GM19372 (cell line): ENCODE measurements around the gene ABLIM1.

Experiments used
- ATAC-seq: cut with Tn5 transposase; IDR thresholded peaks from one replicate; pipeline ENCODE4 v1.9.1; 2021; ENCODE audit warnings: mild to moderate bottlenecking, low read depth, moderate library complexity; ENCODE audit not compliant: unreplicated experiment

ABLIM1 gene

DNA sequence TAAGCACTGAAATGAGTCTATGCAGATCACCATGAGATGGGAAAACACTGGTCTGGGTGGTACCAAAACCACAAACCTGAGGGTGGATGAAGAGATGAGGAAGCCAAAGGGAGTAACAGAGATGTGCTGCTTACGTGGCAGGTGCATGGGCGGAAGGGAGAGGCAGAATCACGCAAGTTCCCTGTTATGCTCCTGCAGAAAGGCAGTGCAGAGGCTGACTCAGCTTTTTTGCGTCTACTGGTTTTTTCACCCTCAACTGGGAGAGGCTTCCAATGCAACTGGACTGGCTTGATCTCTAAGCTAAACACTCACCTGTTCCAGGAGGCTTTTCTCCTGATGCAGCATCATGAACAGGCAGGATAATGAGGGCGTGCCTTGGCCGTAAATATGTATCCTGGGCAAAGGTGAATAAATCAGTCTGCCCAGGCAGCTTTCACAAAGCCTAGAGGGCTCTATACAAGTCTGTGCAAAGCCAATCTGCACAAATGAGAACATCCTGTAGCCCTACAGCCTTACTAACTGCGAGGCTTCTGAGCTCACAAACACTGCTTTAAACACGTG, 158.4 kb downstream of the ABLIM1 start:
- ATAC-seq: peak; percentile 26

DNA sequence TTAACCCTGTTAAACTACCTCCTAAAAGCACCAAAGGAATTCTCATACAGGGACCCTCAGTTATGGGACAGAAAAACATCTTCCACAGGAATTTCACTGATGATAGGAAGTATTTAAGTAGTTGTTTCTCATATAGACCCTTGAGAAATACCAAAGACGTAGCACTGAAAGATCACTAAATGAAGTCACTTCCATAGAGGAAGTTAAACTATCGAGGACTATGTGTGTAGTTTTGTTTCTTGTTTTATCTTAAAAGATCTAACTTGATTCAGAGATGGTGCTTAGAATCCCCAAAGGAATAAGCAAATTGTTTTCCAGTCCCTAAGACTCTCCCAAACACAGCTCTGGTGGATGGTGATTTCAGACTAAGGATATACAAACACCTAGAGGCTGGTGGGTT, 159.0 kb downstream of the ABLIM1 start:
- peak; percentile 19 for ATAC-seq

DNA sequence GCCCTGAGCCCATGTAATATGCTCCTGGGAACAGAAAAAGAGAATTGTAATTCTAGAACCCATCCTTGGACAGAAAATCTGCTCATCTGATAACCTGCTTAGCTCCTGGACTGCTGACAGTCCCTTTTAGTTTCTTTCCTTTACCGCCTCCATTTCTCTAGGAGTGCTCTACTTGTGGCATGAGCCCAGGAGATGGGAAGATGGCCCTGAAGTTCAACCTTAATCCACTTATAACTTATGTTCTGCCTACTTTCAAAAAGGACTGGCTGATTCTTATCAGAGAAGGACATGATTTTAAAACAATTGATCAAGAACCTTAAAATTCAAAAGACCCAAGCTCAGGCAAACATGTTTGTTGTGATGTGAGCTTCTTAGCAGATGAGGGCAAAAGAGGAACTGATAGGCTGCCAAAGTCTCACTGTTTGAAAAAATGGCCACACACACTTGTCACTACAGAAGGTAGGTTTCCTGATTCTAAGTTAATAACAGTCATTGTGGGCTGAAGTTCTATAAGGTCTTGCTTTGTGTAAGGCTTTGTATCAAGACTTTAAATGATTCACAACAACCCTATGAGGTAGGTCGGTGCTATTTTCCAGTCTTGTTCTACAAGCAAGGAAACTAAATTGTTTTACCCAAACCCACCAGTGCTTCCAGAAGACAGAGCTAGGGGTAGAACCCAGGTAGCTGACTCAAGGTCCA, 159.5 kb downstream of the ABLIM1 start:
- peak; percentile 62 for ATAC-seq

DNA sequence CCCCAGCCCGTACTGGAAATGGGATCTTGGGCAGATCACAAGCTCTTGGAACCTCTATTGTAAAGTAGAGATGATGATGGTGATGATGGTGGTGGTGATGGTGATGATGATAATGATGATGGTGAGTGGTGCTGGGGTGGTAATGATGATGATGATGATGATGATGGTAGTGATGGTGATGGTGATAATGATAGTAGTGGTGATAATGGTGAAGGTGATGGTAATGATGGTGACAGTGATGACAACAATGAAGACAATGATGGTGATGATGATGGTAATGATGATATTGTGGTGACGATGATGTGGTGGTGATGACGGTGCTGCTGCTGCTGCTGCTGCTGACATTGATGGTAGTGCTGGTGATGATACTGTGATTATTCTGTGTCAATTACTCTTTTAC, 162.8 kb downstream of the ABLIM1 start:
- ATAC-seq: no peak

DNA sequence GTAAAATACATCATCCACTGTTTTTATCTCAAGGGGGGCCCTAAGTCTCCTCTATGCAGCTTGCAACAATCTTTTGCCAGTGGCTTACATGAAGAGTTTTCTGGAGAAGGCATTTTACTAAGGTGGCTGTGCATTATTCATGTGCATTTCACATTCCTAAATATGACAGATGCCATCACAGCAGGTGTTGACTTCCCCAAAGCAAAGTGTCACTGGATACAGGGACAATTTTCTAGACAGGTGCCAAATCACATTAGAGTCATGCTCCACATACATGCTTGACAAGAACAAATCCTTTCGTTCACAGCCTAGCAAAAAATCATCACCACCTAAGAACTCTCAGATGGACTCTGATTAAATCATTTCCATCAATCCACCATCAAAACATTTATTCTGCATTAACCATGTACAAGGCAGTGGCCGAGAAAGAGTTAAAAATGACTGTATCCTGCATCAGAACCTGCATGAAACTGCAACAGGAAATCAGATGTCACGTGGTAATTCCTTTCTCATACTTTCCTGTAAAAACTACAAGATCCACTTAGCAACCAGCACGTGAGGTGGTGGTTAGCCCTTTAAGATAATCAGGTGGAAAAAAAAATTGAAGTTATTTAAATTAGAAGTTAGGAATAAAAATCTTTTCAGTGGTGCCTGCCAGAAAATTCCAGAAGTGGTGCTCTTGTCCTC, 165.6 kb downstream of the ABLIM1 start:
- ATAC-seq: no peak

DNA sequence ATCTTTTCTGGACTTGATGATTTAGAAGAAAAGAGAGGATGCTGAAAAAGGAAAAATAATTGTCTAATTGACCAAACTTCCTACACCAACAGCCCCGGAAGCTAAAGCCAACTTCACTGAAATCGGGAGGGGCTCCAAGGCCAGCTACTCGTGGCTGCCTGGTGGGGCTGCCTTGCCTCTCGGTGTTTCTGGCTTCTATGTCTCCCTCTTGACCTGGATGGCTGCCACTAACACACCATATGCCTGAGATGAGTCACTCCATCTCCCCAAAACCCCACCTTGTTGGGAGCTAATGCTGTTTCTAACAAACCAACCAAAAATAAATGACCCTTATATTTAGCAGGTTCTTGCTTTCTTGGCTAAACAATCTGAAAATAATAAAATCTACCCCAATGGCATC, 166.1 kb downstream of the ABLIM1 start:
- no peak for ATAC-seq

DNA sequence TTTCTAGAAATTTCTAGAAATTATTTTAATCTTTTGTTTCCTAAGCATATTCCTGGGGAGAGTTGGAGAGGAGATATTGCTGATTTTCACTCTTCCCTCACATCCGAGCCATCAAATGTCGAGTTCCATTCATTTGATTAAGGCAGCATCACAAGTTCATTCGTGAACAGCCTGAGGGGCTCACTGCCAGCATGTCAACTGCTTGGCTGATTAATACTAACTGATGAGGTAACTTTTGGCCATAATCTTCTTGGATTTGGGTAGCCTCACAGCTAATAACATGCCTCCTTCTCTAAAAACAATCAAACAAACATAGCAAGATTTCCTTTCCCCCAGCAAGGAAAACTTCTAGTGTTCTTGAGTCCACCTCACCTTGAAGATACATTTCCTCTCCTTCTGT, 166.7 kb downstream of the ABLIM1 start:
- no peak for ATAC-seq

DNA sequence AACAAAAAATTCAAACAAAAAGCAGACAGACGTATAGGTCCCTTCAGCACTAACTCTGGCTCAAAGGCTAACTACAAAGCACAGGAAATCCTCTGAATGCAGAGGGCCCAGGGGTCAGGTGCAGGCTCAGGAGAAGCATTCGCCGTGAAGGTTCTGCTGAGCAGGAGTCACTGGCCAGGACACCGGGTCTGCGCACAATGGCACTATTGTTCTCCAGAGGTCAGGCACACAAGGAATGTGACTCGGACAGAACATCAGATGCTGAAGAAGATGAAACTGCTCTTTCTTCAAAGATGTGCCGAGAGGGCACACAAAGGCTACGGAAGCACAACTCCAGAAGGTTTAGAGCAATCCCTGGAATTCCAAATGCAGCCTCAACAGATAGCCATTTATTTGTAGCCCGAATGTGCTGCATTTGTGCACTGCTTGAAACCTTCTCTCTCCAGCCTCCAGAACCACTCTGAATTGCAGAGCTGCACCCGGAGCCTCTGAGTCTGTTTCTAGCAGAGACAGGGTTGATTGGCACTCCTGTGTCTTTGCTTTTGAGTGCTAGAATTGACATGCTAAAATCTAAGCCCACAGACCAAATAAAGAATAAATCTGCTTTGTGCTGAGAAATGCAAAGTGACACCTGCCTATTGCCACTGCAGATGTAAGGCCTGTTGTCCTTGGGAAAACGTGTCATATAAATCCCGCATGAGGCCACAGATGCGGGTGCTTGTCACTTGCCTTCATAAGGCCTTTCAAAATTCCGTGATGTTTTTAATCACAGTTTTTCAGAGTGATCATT, 168.4 kb downstream of the ABLIM1 start:
- ATAC-seq: no peak

DNA sequence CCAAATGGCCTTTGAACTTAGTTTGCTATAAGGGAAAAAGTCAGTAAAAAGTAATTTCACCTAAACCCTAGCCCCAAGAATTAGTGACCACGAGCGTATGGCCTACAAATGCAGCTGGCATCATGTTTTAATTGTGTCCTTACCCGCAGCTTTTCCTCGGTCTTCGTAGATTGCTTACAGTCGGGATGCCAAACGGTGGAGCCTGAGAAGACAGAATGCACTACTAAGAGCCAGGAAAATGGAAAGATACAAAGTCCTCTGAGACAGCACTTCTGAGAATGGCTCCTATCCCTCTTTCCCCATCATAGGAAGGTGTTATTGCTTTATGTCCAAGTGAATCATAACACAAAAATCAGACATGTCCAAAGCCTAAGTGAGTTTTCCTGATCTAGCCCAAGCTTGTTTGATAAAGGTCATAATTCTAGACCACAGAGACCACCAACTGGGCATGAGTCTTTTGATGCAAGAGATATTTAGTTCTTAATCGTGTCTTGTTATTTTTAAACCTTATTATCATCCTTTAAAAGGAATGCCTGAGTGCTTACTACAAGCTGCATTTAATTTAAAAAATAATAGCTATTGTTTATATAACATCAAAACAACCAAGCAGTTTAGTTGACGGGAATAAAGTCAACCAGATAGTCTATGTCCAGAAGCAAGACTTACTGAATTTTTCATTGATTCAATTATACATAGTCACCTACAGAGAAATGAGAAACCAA, 170.1 kb downstream of the ABLIM1 start:
- no peak for ATAC-seq

DNA sequence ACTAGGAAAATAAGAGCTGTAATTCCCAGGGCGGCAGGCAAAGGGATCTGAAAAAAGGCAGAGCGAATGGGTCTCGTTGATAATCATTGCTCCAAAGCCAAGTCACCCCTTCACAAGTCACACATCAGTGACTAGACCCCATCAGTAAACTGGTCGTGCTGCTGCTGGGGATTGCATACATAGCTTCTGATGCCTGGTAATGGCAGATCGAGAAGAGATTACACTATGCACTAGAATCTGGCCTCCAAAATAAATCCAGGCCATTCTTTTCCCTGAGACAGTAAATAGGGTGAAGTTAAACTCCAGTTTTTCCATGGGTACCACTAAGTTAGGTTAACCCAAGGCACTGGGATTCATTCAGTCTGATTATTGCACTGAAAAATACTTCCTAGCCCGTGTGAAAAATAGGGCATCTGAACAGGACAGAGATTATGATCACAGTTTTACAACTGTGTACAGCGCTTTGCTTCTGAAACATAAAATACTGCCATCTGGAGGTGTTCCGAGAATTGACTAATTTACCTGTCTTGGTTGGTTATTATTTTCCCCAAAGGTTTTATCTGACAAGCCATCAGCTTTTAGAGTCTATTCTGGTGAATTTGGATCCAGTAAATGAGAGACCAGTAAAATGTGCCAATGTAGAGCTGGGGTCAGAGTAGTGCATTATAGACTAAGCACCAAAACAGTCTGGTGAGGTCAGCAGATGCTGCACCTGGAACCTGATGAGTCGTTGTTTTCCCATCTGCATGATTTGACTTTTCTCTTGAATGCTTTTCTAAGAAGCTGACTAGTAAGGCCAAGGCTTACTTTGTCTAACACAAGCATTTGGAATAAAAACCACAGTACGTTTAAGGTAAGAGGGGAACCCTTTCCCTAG, 170.9 kb downstream of the ABLIM1 start:
- no peak for ATAC-seq

DNA sequence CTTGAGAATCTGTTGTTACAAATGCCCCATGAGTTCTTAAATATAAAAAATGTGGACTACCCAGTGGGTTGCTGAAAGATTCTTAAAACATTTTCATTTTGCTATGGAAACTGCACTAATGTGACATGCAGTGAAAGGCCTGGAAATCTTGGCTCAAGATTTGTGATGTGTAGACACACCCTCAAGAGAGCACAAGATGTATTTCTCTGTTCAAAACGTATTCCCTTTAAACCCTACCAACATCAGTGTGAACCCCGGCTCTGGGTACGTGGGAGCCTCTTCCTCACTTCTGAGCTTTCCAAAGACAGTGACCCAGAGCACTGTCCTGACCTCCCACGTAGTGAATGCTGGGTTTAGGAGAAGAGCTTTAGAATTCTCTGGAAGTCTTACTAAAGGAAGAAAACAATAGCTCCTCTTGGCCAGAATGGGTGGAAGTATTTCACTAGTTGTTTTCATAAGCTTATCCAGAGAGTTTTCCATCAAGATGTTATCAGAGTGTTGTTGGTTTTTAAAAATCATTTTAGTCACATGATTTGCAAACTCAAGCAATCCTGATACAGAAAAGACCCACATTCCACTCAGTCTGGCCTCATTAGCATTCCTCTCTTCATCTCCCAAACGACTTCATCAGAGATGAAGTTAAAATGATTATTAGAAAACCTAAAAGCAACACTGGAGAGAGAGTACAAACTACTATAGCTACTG, 172.2 kb downstream of the ABLIM1 start:
- no peak for ATAC-seq

DNA sequence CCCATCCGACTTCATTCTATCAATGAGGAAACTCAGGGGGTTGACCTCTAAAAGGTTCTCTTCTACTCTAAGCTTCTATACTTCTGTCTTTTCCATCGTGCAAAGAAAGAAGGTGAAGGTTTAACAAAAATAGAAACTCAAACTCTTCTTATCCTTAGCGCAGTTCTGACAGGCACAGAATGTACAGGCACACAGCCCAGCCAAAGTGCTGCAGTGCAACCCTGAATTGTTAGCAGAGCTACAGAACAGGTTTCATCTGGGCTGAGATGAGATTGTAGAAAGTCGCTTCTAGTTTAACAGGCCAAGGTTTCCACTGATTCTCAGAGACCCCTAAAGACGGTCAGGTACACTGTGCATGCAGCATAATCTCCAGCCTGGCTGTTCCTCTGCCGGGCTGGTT, 174.5 kb downstream of the ABLIM1 start:
- ATAC-seq: no peak

DNA sequence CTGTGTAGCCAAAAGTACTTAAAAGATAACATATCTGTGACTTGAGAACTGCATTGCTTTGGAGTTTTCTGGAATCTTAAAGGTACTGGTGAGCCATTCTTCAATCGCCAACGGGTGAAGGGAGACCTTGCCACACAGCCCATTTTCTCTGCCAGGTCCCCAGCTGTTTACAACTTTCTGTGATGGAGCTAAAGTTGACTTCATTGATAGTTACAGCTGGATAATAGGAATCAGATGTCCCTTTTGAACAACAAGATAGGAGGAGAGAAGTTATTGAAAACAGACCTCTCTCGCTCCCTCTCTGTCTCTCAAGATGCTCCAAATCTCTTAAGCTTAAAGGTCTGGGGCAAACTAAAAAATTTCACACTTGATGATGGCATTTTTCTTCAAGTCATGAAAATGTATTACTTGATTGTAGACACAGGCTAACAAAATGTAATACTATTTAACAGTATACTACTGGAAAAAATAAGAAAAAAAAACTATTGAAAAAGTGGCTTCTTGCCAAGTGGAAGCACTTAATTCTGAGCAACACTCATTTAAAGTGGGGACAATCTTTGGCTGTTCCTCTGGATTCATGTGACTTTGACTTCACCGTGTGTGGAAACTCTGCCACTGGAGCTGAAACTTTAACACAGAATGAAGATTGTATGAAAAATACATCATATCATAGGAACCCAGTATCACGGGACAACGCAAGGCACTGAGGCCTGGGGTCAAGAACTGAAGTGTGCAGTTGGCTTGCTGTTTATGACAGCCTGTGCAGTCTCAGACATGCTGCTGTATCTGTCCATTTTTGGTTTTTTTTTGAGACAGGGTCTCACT, 175.4 kb downstream of the ABLIM1 start:
- no peak for ATAC-seq

DNA sequence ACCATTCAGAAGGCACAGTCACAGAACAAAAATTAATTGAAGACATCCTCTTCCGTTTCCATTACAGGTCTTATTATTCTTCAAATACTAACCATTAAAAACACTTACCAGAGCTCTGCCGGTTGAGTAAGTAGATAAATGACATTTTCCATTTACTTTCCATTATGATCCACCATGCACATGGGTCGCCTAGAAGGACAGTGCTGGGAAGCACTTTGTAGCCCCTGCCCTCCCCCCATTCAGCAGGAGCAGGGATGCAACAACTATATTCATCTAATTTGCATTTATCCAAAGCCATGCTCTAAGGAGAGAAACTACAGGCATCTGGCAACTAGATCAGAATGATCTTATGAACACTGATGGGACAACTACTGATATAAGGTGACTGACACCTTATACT, 177.0 kb downstream of the ABLIM1 start:
- no peak for ATAC-seq

DNA sequence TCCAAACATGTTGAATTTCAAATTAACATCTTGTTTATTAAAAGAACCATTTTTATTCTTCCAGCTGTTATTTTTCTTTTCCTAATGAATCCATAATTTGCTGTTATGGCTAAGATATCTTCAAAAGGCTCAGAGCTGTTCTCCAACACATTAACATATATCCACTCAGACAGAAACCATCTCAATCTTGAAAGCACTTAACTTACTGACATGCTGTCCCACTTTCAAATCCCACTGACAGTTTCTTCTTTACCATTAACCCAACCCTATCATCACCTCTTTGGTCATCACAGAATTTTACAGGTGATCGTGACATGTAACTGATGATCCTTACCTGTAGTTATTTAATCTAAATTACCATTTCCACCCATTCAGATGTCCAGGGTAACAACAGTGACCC, 178.2 kb downstream of the ABLIM1 start:
- ATAC-seq: no peak

DNA sequence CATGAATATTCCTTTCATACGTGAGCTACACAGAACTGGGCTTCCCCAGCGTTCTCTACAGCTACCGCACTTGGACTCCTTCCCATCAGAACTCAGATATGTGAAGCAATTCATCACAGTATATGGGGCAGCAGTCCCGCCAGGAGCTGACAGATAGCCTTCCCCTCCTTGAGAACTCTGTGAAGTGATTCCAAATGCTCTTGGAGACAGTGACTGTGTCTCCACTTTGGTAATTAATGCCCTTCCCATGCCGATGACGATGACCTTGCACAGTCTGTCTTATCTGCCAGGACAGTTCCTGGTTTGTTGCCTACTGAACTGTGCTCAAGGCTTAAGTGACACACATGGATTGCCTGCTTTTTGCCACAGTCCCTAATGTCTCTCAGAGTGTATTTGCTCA, 178.8 kb downstream of the ABLIM1 start:
- no peak for ATAC-seq

DNA sequence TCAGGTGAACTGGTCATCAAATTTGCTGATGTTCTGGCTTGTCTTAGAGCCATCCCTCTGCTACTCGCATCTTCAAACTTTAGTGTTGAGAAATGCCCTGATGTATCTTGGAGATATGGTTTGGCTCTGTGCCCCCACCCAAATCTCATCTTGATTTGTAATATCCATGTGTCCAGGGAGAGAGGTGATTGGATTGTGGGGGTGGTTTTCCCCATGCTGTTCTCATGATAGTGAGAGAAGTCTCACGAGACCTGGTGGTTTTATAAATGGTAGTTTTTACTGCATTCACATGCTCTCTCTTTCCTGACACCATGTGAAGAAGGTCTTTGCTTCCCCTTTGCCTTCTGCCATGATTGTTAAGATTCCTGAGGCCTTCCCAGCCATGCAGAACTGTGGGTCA, 179.8 kb downstream of the ABLIM1 start:
- ATAC-seq: no peak

DNA sequence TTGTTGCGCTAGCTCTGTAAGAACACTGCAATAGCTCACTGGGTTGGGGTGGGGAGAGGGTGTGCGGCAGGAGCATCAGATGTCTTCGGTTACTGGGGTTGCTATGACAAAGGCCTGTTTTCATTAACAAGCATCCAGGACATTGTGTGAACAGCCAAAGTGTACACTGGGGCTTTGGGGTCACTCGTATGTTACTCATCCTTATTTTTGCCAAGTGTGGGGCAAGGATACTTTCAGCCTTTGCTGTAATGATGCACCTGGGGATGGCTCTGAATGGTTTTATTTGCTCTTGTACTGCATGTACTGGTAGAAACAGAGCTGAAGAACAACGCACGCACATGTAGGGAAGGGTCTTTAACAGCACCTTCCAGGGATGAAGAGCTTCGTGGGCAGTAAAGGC, 180.8 kb downstream of the ABLIM1 start:
- no peak for ATAC-seq
